Esophagus squamous epithelium (tissue), 5 donors: Measurements from ENCODE around the gene BAZ2B. TPM values are rescaled to one million over a fixed set of nuclear protein-coding genes. Genes with fewer than 3 reads are reported as not detected.

ENCODE experiments used
- DNase-seq: peaks from one replicate; lab custom pipeline; 2025; lab: John Stamatoyannopoulos, UW
- H3K27ac ChIP-seq, 4 donors: fragments of 200-600 bp; sonication (generic); one replicate each; pipeline ENCODE4 v1.5.1; 2016 to 2019; ENCODE audit warnings: mild to moderate bottlenecking in 1 of 4
- H3K27me3 ChIP-seq, 4 donors: fragments of 200-600 bp; sonication (generic); 1 replicate in 3 of 4; 2 replicates in 1 of 4; pipeline versions ENCODE4 v1.5.1 to v1.6.0; 2017 to 2021; ENCODE audit warnings: antibody characterized with exemption in 1 of 4
- H3K36me3 ChIP-seq, 3 donors: fragments of 200-600 bp; sonication (generic); one replicate each; pipeline ENCODE4 v1.5.1; 2016 to 2019
- H3K4me1 ChIP-seq, 3 donors: fragments of 200-600 bp; sonication (generic); one replicate each; pipeline ENCODE4 v1.5.1; 2017 to 2019
- H3K4me3 ChIP-seq, 4 donors: fragments of 200-600 bp; sonication (generic); 1 replicate in 3 of 4; 2 replicates in 1 of 4; pipeline ENCODE4 v1.5.1; 2016 to 2019; ENCODE audit warnings: mild to moderate bottlenecking in 2 of 4, moderate library complexity in 1 of 4
- H3K9me3 ChIP-seq, 3 donors: fragments of 200-600 bp; sonication (generic); one replicate each; pipeline ENCODE4 v1.5.1; 2016 to 2019
- CTCF ChIP-seq, 6 experiments: fragments of 450-650 bp in 4 of 6; fragments of 200-600 bp in 2 of 6; sonication (generic) in 2 of 6; IDR thresholded peaks; one replicate each; pipeline ENCODE4 v1.5.1; 2016 to 2019; ENCODE audit warnings: antibody characterized with exemption in 6 of 6, mild to moderate bottlenecking in 4 of 6, moderate library complexity in 4 of 6
- POLR2A ChIP-seq, 4 donors: fragments of 450-650 bp; IDR thresholded peaks; one replicate each; pipeline ENCODE4 v1.6.1; 2017; ENCODE audit warnings: antibody characterized with exemption in 4 of 4, mild to moderate bottlenecking in 4 of 4, moderate library complexity in 3 of 4
- WGBS, 2 donors: methylation state at CpG; one replicate each; pipeline ENCODE4 v1.1.5; 2018; 5-methylcytosine and 5-hydroxymethylcytosine counted together
- intact Hi-C: fragments of 100-400 bp; cut with DNase I; formaldehyde crosslinking; loops from one replicate; pipeline ENCODE4 v1.15.0; 2022
- total RNA-seq, 4 donors: library from RNA; depleted of rRNA; stranded (reverse); fragments of >200 nt; gene quantifications; one replicate each; pipeline ENCODE4 v1.1.0, GENCODE V29; 2016
- donor health status: DM: yes; HTN: yes; CAD: no.

The BAZ2B gene
- total RNA-seq, 4 donors from 2014 or later: 41.6 to 94.6 (median 54.1) TPM

- intact Hi-C loops: no loop called here
- TF ChIP-seq CTCF (IDR thresholded peaks at IDR 0.05) (no peak), POLR2A (IDR thresholded peaks at IDR 0.05) (no peak)
- no peak for DNase-seq
- 39 to 43% methylated on average over 1 of the region's 1 CpG for WGBS, 2 donors
- Histone ChIP-seq H3K36me3 (no peaks in the 10 kb centered on the region), H3K4me3 (peak overlapping the region in 3 of 4 donors; percentile 73 to 89 (median 82)), H3K27ac (peak overlapping the region in 2 of 4 donors; percentile 98), H3K4me1 (peaks cover 0 to 75% (median 29%) of the 10 kb centered on the region in 3 donors), H3K27me3 (no peaks in the 10 kb centered on the region), H3K9me3 (no peaks in the 10 kb centered on the region)
Measured at GRCh38 chr2:159613091-159613490, 3.3 kb downstream of the BAZ2B start.

- H3K27ac ChIP-seq: peak overlapping the region; percentile 30 to 98 (median 79)
- H3K27me3 ChIP-seq: no peaks in the 10 kb centered on the region
- peak overlapping the region in 2 of 4 donors; percentile 82 to 89 for H3K4me3 ChIP-seq
- H3K9me3 ChIP-seq: no peaks in the 10 kb centered on the region
- DNase-seq: no peak
- H3K36me3 ChIP-seq: no peaks in the 10 kb centered on the region
- no peak for TF ChIP-seq CTCF (IDR thresholded peaks at IDR 0.05)
- no peak for TF ChIP-seq POLR2A (IDR thresholded peaks at IDR 0.05)
- 55 to 59% methylated on average over 1 of the region's 1 CpG for WGBS, 2 donors
- peaks cover 0 to 75% (median 27%) of the 10 kb centered on the region in 3 donors for H3K4me1 ChIP-seq
- intact Hi-C loops: no loop called here
Measured at GRCh38 chr2:159612255-159612901, 4.0 kb downstream of the BAZ2B start.

GRCh38 chr2:159609811-159610549, 6.4 kb downstream of the BAZ2B start:
- Histone ChIP-seq H3K27ac (peak overlapping the region in 3 of 4 donors; percentile 3 to 98 (median 4)), H3K4me3 (peak overlapping the region in 1 of 4 donors; percentile 10), H3K4me1 (peaks cover 5 to 89% (median 41%) of the 10 kb centered on the region in 3 donors), H3K27me3 (no peaks in the 10 kb centered on the region), H3K36me3 (no peaks in the 10 kb centered on the region), H3K9me3 (no peaks in the 10 kb centered on the region)
- DNase-seq: no peak
- no peak for TF ChIP-seq CTCF (IDR thresholded peaks at IDR 0.05)
- no peak for TF ChIP-seq POLR2A (IDR thresholded peaks at IDR 0.05)
- intact Hi-C loops: no loop called here
- WGBS, 2 donors: 46 to 57% methylated on average over 4 of the region's 4 CpGs

- intact Hi-C loops: no loop called here
- TF ChIP-seq CTCF (IDR thresholded peaks at IDR 0.05): no peak
- no peak for TF ChIP-seq POLR2A (IDR thresholded peaks at IDR 0.05)
- Histone ChIP-seq H3K36me3 (no peaks in the 10 kb centered on the region), H3K9me3 (no peaks in the 10 kb centered on the region), H3K27me3 (no peaks in the 10 kb centered on the region), H3K27ac (peak overlapping the region in 2 of 4 donors; percentile 22 to 98), H3K4me3 (no peak overlapping the region), H3K4me1 (peaks cover 5 to 100% (median 44%) of the 10 kb centered on the region in 3 donors)
- no peak for DNase-seq
- 55 to 58% methylated on average over 1 of the region's 1 CpG for WGBS, 2 donors
Measured at GRCh38 chr2:159608723-159609308, 7.5 kb downstream of the BAZ2B start.

- Histone ChIP-seq H3K9me3 (no peaks in the 10 kb centered on the region), H3K27ac (peak overlapping the region in 1 of 4 donors; percentile 98), H3K4me3 (no peak overlapping the region), H3K4me1 (peaks cover 5 to 100% (median 44%) of the 10 kb centered on the region in 3 donors), H3K27me3 (no peaks in the 10 kb centered on the region), H3K36me3 (no peaks in the 10 kb centered on the region)
- WGBS, 2 donors: 97 to 100% methylated on average over 6 of the region's 6 CpGs
- no peak for DNase-seq
- intact Hi-C loops: no loop called here
- TF ChIP-seq CTCF (IDR thresholded peaks at IDR 0.05) (no peak), POLR2A (IDR thresholded peaks at IDR 0.05) (no peak)
Measured at GRCh38 chr2:159608108-159608507, 8.2 kb downstream of the BAZ2B start.
